ENCODE data around the gene RPL41.

DNA sequence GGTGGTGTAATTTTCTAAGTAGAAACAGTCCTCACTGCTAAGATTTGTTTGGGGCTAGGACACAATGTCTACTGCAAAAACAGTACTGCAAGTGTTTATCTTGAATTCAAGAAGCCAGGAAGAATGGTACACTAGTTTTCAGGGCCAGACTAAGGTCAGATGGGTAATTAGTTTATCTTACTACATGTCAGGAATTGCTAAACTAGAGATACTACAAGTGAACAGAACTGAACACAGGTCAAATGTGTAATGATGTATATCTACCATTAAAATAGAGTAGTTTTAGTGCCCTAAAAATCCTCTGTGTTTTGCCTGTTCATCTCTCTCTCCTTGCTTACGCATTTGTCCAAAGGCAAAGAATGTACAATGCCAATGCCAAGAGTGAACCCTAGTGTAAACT, 2.3 kb upstream of the RPL41 start:
- TF ChIP-seq, protein P1, sequence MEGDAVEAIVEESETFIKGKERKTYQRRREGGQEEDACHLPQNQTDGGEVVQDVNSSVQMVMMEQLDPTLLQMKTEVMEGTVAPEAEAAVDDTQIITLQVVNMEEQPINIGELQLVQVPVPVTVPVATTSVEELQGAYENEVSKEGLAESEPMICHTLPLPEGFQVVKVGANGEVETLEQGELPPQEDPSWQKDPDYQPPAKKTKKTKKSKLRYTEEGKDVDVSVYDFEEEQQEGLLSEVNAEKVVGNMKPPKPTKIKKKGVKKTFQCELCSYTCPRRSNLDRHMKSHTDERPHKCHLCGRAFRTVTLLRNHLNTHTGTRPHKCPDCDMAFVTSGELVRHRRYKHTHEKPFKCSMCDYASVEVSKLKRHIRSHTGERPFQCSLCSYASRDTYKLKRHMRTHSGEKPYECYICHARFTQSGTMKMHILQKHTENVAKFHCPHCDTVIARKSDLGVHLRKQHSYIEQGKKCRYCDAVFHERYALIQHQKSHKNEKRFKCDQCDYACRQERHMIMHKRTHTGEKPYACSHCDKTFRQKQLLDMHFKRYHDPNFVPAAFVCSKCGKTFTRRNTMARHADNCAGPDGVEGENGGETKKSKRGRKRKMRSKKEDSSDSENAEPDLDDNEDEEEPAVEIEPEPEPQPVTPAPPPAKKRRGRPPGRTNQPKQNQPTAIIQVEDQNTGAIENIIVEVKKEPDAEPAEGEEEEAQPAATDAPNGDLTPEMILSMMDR (IDR thresholded peaks at IDR 0.05): no peak
- TF ChIP-seq ZFX (IDR thresholded peaks at IDR 0.05; ENCODE audit: borderline replicate concordance): no peak

All from 22Rv1 (cell line).